Measurements from ENCODE around the gene RASGRP4.
"Not testable (repeated sequence)": the region's sequence is repeated elsewhere in the genome, so short reads cannot be mapped to it uniquely, and the experiment has no call there.

The RASGRP4 gene

GRCh38 chr19:38413416-38413815 lies 12.6 kb downstream of the RASGRP4 start:
- FAIRE-seq, result no peak

GRCh38 chr19:38412961-38413360 lies 13.1 kb downstream of the RASGRP4 start:
- no peak for DNase-seq (ENCODE audit: insufficient read length, low spot score)
- no peak for FAIRE-seq
- TF ChIP-seq, protein P1, sequence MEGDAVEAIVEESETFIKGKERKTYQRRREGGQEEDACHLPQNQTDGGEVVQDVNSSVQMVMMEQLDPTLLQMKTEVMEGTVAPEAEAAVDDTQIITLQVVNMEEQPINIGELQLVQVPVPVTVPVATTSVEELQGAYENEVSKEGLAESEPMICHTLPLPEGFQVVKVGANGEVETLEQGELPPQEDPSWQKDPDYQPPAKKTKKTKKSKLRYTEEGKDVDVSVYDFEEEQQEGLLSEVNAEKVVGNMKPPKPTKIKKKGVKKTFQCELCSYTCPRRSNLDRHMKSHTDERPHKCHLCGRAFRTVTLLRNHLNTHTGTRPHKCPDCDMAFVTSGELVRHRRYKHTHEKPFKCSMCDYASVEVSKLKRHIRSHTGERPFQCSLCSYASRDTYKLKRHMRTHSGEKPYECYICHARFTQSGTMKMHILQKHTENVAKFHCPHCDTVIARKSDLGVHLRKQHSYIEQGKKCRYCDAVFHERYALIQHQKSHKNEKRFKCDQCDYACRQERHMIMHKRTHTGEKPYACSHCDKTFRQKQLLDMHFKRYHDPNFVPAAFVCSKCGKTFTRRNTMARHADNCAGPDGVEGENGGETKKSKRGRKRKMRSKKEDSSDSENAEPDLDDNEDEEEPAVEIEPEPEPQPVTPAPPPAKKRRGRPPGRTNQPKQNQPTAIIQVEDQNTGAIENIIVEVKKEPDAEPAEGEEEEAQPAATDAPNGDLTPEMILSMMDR (IDR thresholded peaks at IDR 0.05; ENCODE audit: insufficient read depth, missing control alignments), result no peak

More at GRCh38 chr19:38413416-38413815, 12.6 kb downstream of the RASGRP4 start:
- DNase-seq (ENCODE audit: insufficient read length, low spot score), result no peak
- TF ChIP-seq, protein P1 (IDR thresholded peaks at IDR 0.05; ENCODE audit: insufficient read depth, missing control alignments), result no peak

DNA sequence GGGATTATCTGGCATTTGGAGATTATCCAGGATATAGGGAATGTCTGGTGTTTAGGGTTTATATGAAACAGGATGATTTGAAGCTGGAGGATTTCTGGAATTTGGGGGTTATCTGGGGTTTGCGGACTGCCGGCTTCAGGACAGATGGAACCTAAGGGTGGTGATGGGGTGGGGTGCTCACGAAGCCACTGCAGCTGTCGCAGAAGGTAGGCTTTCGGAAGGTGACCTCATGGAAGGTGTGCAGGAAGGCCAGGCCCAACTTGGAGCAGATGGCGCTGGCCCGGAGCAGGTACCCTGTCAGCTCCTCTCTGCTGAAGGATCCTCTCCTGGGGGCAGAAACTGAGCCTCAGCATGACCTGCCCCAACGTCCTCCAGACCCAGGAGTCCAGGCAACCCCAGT lies 13.5 kb downstream of the RASGRP4 start:
- FAIRE-seq (no peak), DNase-seq (ENCODE audit: insufficient read length, low spot score) (peak; percentile 58)
- TF ChIP-seq, protein P1 (IDR thresholded peaks at IDR 0.05; ENCODE audit: insufficient read depth, missing control alignments), result no peak

DNA sequence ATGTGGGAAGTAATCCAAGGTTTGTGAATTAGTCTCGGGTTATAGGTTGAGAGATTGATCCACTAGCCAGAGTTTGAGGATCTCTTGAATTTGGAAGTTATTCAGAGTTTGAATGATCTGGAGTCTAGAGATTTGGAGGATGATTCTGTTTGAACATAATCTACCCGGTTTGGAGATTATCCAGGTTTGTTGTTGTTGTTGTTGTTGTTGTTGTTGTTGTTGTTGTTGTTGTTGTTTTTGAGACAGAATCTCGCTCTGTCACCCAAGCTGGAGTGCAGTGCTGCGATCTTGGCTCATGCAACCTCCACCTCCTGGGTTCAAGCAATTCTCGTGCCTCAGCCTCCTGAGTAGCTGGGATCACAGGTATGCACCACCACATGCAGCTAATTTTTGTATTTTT lies 14.1 kb downstream of the RASGRP4 start:
- FAIRE-seq; DNase-seq (ENCODE audit: insufficient read length, low spot score): not testable (repeated sequence)

DNA sequence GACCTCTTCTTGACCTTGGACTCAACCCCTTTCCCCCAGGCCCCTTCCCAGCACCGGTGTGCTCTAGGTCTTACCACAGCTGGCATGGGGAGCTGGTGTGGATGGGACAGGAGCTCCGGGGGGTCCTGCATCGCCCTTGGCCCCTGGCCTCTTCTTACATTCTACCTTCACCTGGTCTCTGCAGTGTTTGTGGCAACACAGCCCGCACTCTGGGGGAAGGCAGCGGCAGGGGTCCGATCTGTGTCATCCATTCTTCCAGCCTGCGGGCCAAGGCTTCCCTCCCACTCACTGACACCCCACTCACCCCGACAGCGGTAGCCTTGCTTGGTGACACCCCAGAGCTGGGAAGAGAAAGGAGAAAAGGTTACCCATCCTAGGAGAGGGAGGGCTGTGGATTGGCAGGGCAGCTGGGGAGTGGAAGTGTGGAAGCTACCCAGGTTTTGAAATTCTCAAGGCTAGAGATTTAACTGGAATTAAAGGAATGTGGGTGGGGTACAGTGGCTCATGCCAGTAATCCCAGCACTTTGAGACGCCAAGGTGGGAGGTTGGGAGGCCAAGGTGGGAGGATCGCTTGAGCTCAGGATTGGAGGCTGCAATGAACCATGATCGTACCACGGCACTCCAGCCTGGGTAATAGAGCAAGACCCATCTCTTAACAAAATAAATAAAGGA lies 14.8 kb downstream of the RASGRP4 start:
- TF ChIP-seq, protein P1 (IDR thresholded peaks at IDR 0.05; ENCODE audit: insufficient read depth, missing control alignments), result no peak
- FAIRE-seq (no peak), DNase-seq (ENCODE audit: insufficient read length, low spot score) (no peak)

DNA sequence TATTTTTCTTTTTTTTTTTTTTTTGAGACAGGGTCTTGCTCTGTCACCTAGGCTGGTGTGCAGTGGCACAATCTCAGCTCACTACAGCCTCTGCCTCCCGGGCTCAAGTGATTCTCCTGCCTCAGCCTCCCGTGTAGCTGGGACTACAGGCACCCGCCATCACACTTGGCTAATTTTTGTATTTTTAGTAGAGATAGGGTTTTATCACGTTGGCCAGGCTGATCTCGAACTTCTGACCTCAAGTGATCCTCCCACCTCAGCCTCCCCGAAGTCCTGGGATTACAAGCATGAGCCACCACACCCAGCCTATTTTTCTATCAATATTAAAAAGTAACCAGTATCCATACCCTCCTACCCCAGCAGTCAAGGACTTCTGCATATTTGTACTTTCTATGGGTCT lies 15.6 kb downstream of the RASGRP4 start:
- DNase-seq (ENCODE audit: insufficient read length, low spot score); FAIRE-seq: not testable (repeated sequence)

GRCh38 chr19:38409631-38410133 lies 16.3 kb downstream of the RASGRP4 start:
- no peak for DNase-seq (ENCODE audit: insufficient read length, low spot score)
- TF ChIP-seq, protein P1 (IDR thresholded peaks at IDR 0.05; ENCODE audit: insufficient read depth, missing control alignments), result no peak
- FAIRE-seq, result no peak

- no peak for DNase-seq (ENCODE audit: insufficient read length, low spot score)
- TF ChIP-seq, protein P1 (IDR thresholded peaks at IDR 0.05; ENCODE audit: insufficient read depth, missing control alignments), result no peak
- FAIRE-seq, result no peak
Observed at GRCh38 chr19:38405276-38405675, 20.7 kb downstream of the RASGRP4 start.
